ENCODE measurements around the gene DRD5.
"Not testable (repeated sequence)": the region's sequence is repeated elsewhere in the genome, so short reads cannot be mapped to it uniquely, and the experiment has no call there.

DRD5 gene

GRCh38 chr4:9781343-9782135 is at the start of gene DRD5:
Gene DRD5, plus strand, starts transcription at chr4:9781634. Its CDS starts 396 bp downstream, at chr4:9782030.
- no peak for DNase-seq

GRCh38 chr4:9732256-9732655 is 49.2 kb upstream of the DRD5 start:
- not testable (repeated sequence) for DNase-seq

- no peak for DNase-seq
Observed at GRCh38 chr4:9735515-9735914, 45.9 kb upstream of the DRD5 start.

GRCh38 chr4:9737280-9737679 is 44.2 kb upstream of the DRD5 start:
- not testable (repeated sequence) for DNase-seq

- DNase-seq = not testable (repeated sequence)
Observed at GRCh38 chr4:9743789-9744188, 37.6 kb upstream of the DRD5 start.

GRCh38 chr4:9745782-9746181 is 35.7 kb upstream of the DRD5 start:
- no peak for DNase-seq

- DNase-seq = no peak
Observed at GRCh38 chr4:9758641-9759317, 22.7 kb upstream of the DRD5 start.

GRCh38 chr4:9762823-9763475 is 18.5 kb upstream of the DRD5 start:
- DNase-seq = peak; percentile 17

- no peak for DNase-seq
Observed at GRCh38 chr4:9764155-9764696, 17.2 kb upstream of the DRD5 start.

- DNase-seq = no peak
Observed at GRCh38 chr4:9765091-9765490, 16.3 kb upstream of the DRD5 start.

- no peak for DNase-seq
Observed at GRCh38 chr4:9769321-9769720, 12.1 kb upstream of the DRD5 start.

GRCh38 chr4:9771034-9771433 is 10.4 kb upstream of the DRD5 start:
- no peak for DNase-seq

- DNase-seq = no peak
Observed at GRCh38 chr4:9773471-9773870, 8.0 kb upstream of the DRD5 start.

- no peak for DNase-seq
Observed at GRCh38 chr4:9782136-9782436, 652 bp downstream of the DRD5 start.

GRCh38 chr4:9785891-9786290 is 4.5 kb downstream of the DRD5 start:
- DNase-seq = not testable (repeated sequence)

- no peak for DNase-seq
Observed at GRCh38 chr4:9792381-9792780, 10.9 kb downstream of the DRD5 start.

GRCh38 chr4:9796641-9797040 is 15.2 kb downstream of the DRD5 start:
- DNase-seq = not testable (repeated sequence)

- DNase-seq = no peak
Observed at GRCh38 chr4:9800848-9801247, 19.4 kb downstream of the DRD5 start.

- no peak for DNase-seq
Observed at GRCh38 chr4:9804918-9805317, 23.5 kb downstream of the DRD5 start.

- no peak for DNase-seq
Observed at GRCh38 chr4:9808077-9808476, 26.6 kb downstream of the DRD5 start.

GRCh38 chr4:9811806-9812205 is 30.4 kb downstream of the DRD5 start:
- no peak for DNase-seq

GRCh38 chr4:9812501-9813340 is 31.3 kb downstream of the DRD5 start:
- no peak for DNase-seq

- no peak for DNase-seq
Observed at GRCh38 chr4:9816285-9816684, 34.9 kb downstream of the DRD5 start.
